CD14-positive monocyte (primary cell): Measurements from ENCODE around the gene NINJ1. TPM values are rescaled to one million over a fixed set of nuclear protein-coding genes. Genes with fewer than 3 reads are reported as not detected.

Source experiments
- DNase-seq, 3 donors: peaks; one replicate each; pipeline ENCODE4 v3.0.0-alpha.2; 2011 to 2022
- H2AFZ ChIP-seq: 2 replicates; pipeline ENCODE4 v1.6.0; 2012; ENCODE audit warnings: mild to moderate bottlenecking, low read depth, low read length, inconsistent platforms; ENCODE audit not compliant: insufficient read depth, poor library complexity, severe bottlenecking
- H3K27ac ChIP-seq, 2 donors: 1 replicate in 1 of 2; 2 replicates in 1 of 2; pipeline ENCODE4 v1.5.1; 2012 to 2013; ENCODE audit warnings: low read length in 2 of 2, control low read depth in 1 of 2, inconsistent platforms in 1 of 2, low read depth in 1 of 2, mild to moderate bottlenecking in 1 of 2
- H3K27me3 ChIP-seq, 2 donors: one replicate each; pipeline versions ENCODE4 v1.6.0 to v1.6.1; 2011 to 2013; ENCODE audit warnings: low read length in 2 of 2; ENCODE audit not compliant: control insufficient read depth in 2 of 2, insufficient read depth in 2 of 2
- H3K36me3 ChIP-seq, 2 donors: replicated peaks in 1 of 2; 1 replicate in 1 of 2; 2 replicates in 1 of 2; pipeline versions ENCODE4 v1.5.1 to v1.6.1; 2012 to 2013; ENCODE audit warnings: low read length in 2 of 2, control low read depth in 1 of 2, inconsistent platforms in 1 of 2, mild to moderate bottlenecking in 1 of 2; ENCODE audit not compliant: insufficient read depth in 2 of 2, control insufficient read depth in 1 of 2
- H3K4me1 ChIP-seq, 2 donors: 1 replicate in 1 of 2; 2 replicates in 1 of 2; pipeline versions ENCODE4 v1.5.1 to v1.6.1; 2012 to 2013; ENCODE audit warnings: low read length in 2 of 2, control low read depth in 1 of 2, inconsistent platforms in 1 of 2, mild to moderate bottlenecking in 1 of 2, moderate library complexity in 1 of 2; ENCODE audit not compliant: insufficient read depth in 2 of 2, control insufficient read depth in 1 of 2
- H3K4me2 ChIP-seq: replicated peaks from 2 replicates; pipeline ENCODE3; 2012; ENCODE audit warnings: low read length, moderate library complexity, mild to moderate bottlenecking; ENCODE audit not compliant: poor library complexity, severe bottlenecking; ENCODE audit errors: extremely low read depth
- H3K4me3 ChIP-seq, 3 experiments: fragments of 200-600 bp in 1 of 3; sonication (generic) in 1 of 3; replicated peaks in 1 of 3; 1 replicate in 2 of 3; 2 replicates in 1 of 3; pipeline ENCODE4 v1.5.1; 2011 to 2013; ENCODE audit warnings: low read length in 3 of 3, mild to moderate bottlenecking in 3 of 3, control low read depth in 2 of 3, low read depth in 2 of 3, inconsistent platforms in 1 of 3, moderate library complexity in 1 of 3
- H3K79me2 ChIP-seq: 2 replicates; pipeline ENCODE4 v1.6.0; 2012; ENCODE audit warnings: mild to moderate bottlenecking, control low read depth, inconsistent platforms, low read length, moderate library complexity; ENCODE audit not compliant: insufficient read depth
- H3K9ac ChIP-seq: 2 replicates; pipeline ENCODE4 v1.6.0; 2017; ENCODE audit warnings: low read length, mild to moderate bottlenecking; ENCODE audit not compliant: insufficient read depth, poor library complexity, severe bottlenecking
- H3K9me3 ChIP-seq, 2 donors: replicated peaks in 1 of 2; 1 replicate in 1 of 2; 2 replicates in 1 of 2; pipeline versions ENCODE4 v1.5.1 to v1.6.1; 2012 to 2013; ENCODE audit warnings: low read length in 2 of 2, control low read depth in 1 of 2; ENCODE audit not compliant: control insufficient read depth in 1 of 2, insufficient read depth in 1 of 2
- H4K20me1 ChIP-seq: 2 replicates; pipeline ENCODE4 v1.6.0; 2012; ENCODE audit warnings: mild to moderate bottlenecking, low read length, control low read depth, moderate library complexity; ENCODE audit not compliant: insufficient read depth
- H3K27ac Mint-ChIP-seq, 7 donors: one replicate each; pipeline ENCODE4 v1.8.0; 2020; ENCODE audit warnings: mild to moderate bottlenecking in 7 of 7, mixed read lengths in 7 of 7, moderate library complexity in 6 of 7, inconsistent platforms in 2 of 7
- H3K27me3 Mint-ChIP-seq, 3 donors: one replicate each; pipeline ENCODE4 v1.8.0; 2021 to 2022; ENCODE audit warnings: low read depth in 3 of 3, mild to moderate bottlenecking in 3 of 3, mixed read lengths in 3 of 3, moderate library complexity in 3 of 3, inconsistent platforms in 1 of 3
- H3K36me3 Mint-ChIP-seq, 2 donors: one replicate each; pipeline ENCODE4 v1.8.0; 2020; ENCODE audit warnings: mixed read lengths in 2 of 2, inconsistent platforms in 1 of 2, mild to moderate bottlenecking in 1 of 2
- H3K4me1 Mint-ChIP-seq: one replicate; pipeline ENCODE4 v1.8.0; 2020; ENCODE audit warnings: mild to moderate bottlenecking, mixed read lengths
- H3K4me3 Mint-ChIP-seq, 2 donors: one replicate each; pipeline ENCODE4 v1.8.0; 2020; ENCODE audit warnings: mild to moderate bottlenecking in 2 of 2, mixed read lengths in 2 of 2, moderate library complexity in 1 of 2
- H3K9me3 Mint-ChIP-seq, 7 donors: one replicate each; pipeline ENCODE4 v1.8.0; 2020 to 2022; ENCODE audit warnings: mixed read lengths in 7 of 7, mild to moderate bottlenecking in 6 of 7, moderate library complexity in 6 of 7, inconsistent platforms in 2 of 7
- CTCF ChIP-seq: fragments of 200-600 bp; IDR thresholded peaks from one replicate; pipeline ENCODE4 v1.8.0; 2022; ENCODE audit warnings: antibody characterized with exemption, mild to moderate bottlenecking
- WGBS: methylation state at CpG from one replicate; pipeline ENCODE4 v1.1.5; 2013; ENCODE audit warnings: missing lambda C conversion rate; ENCODE audit not compliant: insufficient coverage; 5-methylcytosine and 5-hydroxymethylcytosine counted together
- intact Hi-C, 2 donors: fragments of 100-400 bp; cut with micrococcal nuclease; formaldehyde crosslinking; loops; one replicate each; pipeline versions ENCODE4 v1.15.0 to v1.15.1; 2023
- polyA plus RNA-seq, 3 donors: library from polyadenylated mRNA; depleted of rRNA in 1 of 3; unstranded in 2 of 3; stranded (reverse) in 1 of 3; fragments of 300-500 nt in 2 of 3; fragments of >200 nt in 1 of 3; fragmentation: Illumina TruSeq in 2 of 3; gene quantifications; 1 replicate in 2 of 3; 2 replicates in 1 of 3; pipeline ENCODE4 v1.2.3, GENCODE V29; 2012 to 2021

The NINJ1 gene
- polyA plus RNA-seq, 3 donors = 290 to 610 (median 469) TPM

GRCh38 chr9:93171261-93171990 lies 37.4 kb upstream of the NINJ1 start:
- H3K4me3 Mint-ChIP-seq = no peak overlapping the region
- H3K27ac Mint-ChIP-seq = no peak overlapping the region
- H3K9ac ChIP-seq = no peak overlapping the region
- no peaks in the 10 kb centered on the region for H3K9me3 ChIP-seq
- DNase-seq = no peak
- no peak overlapping the region for H2AFZ ChIP-seq
- WGBS = 79% methylated on average over 5 of the region's 8 CpGs
- no peaks in the 10 kb centered on the region for H4K20me1 ChIP-seq
- peaks cover 8 to 45% (median 21%) of the 10 kb centered on the region in 3 donors for H3K27me3 Mint-ChIP-seq
- H3K27me3 ChIP-seq = peaks cover 0 to 4% of the 10 kb centered on the region in 2 donors
- H3K36me3 Mint-ChIP-seq = no peaks in the 10 kb centered on the region
- no peak overlapping the region for H3K4me2 ChIP-seq
- no peaks in the 10 kb centered on the region for H3K79me2 ChIP-seq
- H3K36me3 ChIP-seq = no peaks in the 10 kb centered on the region
- peaks cover 9 to 11% of the 10 kb centered on the region in 2 donors for H3K4me1 ChIP-seq
- no peak overlapping the region for H3K27ac ChIP-seq
- intact Hi-C loops = no loop called here
- H3K4me1 Mint-ChIP-seq = peaks cover 13% of the 10 kb centered on the region
- H3K4me3 ChIP-seq = no peak overlapping the region
- TF ChIP-seq CTCF = no peak
- H3K9me3 Mint-ChIP-seq = no peaks in the 10 kb centered on the region

DNA sequence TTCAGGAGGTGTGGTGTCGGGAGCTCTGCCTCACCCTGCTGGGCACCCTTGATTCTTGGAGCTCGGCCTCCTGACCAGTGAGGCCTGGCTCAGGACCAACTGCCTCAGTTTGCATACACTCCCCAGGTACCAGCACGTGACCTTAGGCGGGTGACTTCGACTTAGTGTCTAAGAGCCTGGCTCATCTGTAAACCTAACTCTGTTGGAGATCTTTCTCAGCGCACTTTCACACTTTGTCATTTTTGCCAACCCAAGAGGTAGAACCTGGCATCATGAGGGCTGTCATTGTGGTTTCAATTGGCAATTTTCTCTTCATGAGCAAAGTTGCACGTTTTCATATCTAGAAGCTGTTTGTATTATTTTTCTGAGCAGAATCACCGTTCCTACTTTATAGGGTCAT lies 36.5 kb upstream of the NINJ1 start:
- no peak overlapping the region for H3K4me2 ChIP-seq
- Mint-ChIP-seq H3K27me3 (peaks cover 8 to 47% (median 19%) of the 10 kb centered on the region in 3 donors), H3K4me1 (peaks cover 13% of the 10 kb centered on the region), H3K36me3 (no peaks in the 10 kb centered on the region), H3K27ac (no peak overlapping the region), H3K4me3 (no peak overlapping the region), H3K9me3 (no peaks in the 10 kb centered on the region)
- no peak overlapping the region for H3K27ac ChIP-seq
- TF ChIP-seq CTCF = no peak
- no peak overlapping the region for H3K4me3 ChIP-seq
- intact Hi-C loops = no loop called here
- no peaks in the 10 kb centered on the region for H3K79me2 ChIP-seq
- DNase-seq = no peak
- H2AFZ ChIP-seq = no peak overlapping the region
- peaks cover 0 to 4% of the 10 kb centered on the region in 2 donors for H3K27me3 ChIP-seq
- WGBS = 98% methylated on average over 7 of the region's 8 CpGs
- H3K9me3 ChIP-seq = no peaks in the 10 kb centered on the region
- no peaks in the 10 kb centered on the region for H4K20me1 ChIP-seq
- no peak overlapping the region for H3K9ac ChIP-seq
- peaks cover 9 to 11% of the 10 kb centered on the region in 2 donors for H3K4me1 ChIP-seq
- H3K36me3 ChIP-seq = no peaks in the 10 kb centered on the region
